NCI-H2196 (cell line): ENCODE data around the gene DNLZ.

Experiments
- DNase-seq: peaks from one replicate; lab custom pipeline; 2025; ENCODE audit not compliant: unreplicated experiment; lab: John Stamatoyannopoulos, UW

DNLZ gene

DNA sequence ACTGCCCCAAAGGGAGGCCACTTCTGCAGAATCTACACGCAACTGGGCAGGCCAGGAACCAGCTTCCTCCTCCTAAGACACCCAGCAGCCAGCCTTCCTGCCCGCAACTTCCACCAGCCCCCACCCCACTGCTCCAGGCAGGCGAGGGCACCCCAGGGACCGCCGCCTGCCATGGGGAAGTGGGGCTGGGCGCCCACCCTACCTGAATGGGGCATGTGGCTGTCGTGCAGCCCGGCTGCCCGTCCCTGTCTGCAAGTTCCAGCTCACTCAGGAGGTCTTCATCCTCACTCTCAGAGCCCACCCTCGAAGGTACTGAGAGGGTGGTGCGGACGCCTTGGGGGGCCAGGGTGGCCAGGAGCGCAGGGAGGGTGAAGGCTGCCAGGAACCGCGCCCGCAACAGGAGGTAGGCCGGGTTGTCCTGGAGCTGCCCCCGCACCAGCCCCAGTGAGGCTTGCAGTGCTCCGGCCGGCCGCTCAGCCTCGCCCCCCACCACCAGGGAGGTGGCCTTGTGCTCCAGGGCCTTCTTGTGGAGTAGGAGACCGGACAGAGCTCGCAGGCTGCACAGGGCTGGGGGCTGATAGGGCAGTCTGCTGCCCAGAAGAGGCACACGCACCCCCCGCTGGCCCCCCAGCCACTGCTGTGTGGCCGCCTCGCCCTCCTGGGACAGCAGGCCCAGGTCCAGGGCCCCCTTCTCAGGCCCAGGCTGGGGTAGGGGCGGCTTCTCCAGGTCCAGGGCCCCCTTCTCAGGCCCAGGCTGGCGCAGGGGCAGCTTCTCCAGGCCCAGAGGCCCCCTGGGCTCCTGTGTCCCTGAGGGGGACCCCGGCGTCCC lies 14.0 kb upstream of the DNLZ start:
- DNase-seq = no peak

DNA sequence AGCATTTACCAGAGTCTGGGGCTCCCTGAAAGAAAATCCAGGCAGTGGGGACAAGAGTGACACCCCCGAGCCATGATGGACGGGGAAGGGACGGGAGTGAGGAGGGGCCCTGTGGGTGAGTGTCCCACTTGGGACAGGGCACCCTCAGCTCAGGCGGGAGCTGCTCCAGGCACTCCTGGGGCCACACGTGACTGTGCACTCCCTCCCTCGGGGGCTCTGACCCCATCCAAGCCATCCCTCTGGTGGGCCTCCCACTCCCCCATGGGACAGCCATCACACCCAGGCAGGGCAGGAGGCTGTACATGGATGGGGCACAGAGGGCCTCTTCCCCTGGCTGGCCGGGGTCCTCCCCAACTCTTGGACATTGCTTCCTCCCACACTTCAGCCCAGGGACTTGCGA lies 12.9 kb upstream of the DNLZ start:
- no peak for DNase-seq

DNA sequence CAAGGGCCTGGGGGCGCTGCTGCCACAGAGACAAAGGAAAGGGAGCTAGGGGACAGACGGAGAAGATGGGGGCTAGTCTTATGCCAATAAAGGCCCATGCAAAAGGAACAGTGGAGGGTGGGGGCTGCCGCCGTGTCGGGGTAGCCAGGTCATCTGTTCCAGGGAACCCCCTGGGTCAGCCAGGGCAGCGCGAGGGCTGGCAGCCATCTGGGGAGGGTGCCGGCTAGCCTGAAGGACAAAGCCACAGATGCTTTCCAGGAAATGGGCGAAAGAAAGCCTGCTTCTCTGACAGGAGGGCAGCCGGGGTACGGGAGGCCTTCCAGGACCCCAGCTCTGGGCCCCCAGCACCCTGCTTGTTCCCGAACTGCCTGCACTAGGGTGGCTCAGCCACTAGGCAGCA lies 11.6 kb upstream of the DNLZ start:
- no peak for DNase-seq

DNA sequence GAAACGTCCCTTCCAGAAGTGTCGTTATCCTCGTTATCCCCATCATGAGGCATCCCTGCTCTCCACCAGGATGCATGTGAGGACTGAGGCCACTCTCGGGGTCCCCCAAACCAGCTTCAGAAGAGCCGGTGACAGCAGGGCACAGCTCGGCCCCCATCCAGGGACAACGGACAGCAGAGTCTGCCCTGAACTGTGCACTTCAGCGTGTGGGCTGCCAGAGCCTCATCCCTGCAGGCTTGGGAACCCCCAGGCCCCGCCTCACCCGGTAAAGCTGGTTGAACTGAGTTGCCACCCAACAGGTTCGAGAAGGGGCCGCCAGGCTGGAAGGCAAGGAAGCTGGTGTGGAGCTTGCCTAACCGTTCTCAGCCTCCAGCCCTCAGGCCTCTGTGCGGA lies 10.6 kb upstream of the DNLZ start:
- DNase-seq = no peak

DNA sequence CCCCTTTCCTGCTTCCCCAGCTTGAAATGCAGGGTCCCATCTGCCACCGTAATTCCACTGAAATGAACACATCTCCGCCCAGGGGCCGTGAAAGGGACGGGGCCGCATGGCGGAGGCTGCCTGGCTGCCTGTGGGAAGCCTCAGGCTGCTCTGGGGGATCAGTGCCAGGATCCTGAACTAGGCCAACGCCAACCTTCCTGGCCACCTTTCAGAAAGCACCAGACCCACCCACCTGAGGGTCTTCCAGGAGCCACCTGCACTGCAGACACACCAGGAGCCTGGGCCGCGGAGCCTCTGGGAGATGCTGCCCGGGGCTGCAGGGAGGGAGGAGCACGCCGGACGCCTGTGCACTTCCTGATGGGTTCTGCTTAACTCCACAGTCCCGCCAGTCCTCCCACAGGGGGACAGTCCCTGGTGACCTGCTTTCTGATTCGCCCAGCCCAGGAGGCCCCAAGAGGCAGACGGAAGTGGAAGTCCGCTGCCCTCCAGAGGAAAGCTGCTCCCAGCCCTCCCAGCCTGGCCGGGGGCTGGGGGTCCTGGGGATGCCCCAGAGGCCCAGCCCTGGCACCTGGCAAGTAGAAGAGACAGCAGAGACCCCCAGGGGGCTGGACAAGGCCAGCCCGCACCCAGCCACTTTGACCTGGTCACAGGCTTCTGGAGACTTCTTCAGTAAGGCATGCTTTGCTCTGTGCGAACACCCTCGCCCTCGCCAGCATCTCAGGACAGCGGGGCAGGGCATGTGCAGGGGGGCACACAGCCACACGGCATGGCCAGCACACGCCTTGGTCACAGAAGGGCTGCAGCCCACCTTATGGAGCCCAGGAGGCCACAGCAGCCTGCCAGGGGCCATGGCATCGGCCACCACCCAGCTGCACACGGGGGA lies 10.0 kb upstream of the DNLZ start, which contains the start of gene CARD9:
Gene CARD9 (minus strand): TSS at position 370 of the 883 bp plus-strand sequence. CDS start 1,591 bp downstream, outside the sequence.
- DNase-seq = no peak

DNA sequence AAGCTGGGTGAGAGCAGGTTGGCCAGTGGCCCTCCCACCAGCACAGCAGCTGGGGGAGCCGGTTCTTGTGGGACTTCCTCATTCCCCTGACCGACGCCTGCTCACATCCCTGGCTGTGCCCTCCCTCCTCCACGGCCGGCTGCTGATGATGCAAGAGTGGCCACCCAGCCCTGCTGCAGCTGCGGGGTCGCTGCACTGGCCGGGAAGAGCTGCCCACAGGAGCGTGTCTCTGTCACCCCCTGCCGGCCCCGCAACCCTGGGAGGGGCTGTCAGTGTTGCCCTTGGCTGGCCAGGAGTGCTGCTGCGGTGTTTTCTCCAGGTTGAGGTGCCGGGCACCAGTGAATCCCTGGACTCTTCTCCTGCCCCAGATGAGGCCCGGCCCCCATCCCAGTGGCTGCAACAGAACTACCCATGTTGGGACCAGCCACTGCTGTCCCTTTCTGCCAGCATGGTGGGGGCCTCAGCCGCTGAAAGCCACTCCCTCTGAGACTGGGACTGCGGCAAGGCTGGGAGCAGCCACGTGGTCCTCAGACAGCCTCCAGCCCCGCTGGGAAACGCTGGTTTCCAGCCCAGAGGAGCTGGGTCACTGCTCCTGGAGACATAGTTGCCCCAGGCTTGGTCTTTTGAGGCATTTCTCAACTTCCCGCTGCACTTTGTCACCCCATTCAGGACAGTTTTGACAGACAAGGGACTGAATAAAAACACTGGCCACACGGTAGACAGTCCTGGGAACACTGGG lies 9.2 kb upstream of the DNLZ start:
- peak; percentile 54 for DNase-seq

DNA sequence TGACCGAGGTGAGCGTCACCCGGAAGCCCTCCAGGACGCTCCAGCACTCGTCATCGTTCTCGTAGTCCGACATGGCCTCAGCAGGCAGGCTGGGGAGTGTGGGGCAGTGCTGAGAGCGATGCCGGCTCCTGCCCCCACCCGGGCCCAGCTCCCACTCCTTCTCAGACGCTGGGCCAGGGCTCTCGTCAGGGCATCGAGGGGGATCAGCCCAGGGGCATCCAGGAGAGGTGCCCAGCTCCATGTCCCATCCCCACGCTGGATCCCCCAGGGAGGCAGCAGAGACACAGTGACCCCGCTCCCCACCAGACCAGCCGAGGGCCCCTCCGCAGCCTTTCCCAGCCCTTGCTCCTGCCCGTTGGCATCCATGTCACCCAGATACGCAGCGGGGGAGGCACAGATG lies 8.5 kb upstream of the DNLZ start:
- no peak for DNase-seq

DNA sequence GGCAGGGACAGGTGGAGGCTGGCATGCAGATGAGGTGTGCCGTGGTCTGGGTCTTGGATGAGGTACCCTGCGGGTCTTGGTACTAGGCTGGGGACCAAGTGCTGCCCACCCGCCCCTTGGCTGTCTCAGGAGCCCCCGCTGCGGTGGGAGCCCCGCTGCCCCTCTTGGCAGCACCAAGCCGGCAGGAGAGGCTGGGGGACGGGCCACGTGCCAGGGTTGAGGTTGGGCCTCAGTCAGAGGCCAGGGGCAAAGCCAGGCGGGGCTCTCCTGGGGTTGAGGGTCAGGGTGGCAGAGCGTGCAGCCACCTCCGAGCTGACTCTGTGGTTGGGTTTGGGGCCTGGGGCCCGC lies 8.0 kb upstream of the DNLZ start:
- no peak for DNase-seq

DNA sequence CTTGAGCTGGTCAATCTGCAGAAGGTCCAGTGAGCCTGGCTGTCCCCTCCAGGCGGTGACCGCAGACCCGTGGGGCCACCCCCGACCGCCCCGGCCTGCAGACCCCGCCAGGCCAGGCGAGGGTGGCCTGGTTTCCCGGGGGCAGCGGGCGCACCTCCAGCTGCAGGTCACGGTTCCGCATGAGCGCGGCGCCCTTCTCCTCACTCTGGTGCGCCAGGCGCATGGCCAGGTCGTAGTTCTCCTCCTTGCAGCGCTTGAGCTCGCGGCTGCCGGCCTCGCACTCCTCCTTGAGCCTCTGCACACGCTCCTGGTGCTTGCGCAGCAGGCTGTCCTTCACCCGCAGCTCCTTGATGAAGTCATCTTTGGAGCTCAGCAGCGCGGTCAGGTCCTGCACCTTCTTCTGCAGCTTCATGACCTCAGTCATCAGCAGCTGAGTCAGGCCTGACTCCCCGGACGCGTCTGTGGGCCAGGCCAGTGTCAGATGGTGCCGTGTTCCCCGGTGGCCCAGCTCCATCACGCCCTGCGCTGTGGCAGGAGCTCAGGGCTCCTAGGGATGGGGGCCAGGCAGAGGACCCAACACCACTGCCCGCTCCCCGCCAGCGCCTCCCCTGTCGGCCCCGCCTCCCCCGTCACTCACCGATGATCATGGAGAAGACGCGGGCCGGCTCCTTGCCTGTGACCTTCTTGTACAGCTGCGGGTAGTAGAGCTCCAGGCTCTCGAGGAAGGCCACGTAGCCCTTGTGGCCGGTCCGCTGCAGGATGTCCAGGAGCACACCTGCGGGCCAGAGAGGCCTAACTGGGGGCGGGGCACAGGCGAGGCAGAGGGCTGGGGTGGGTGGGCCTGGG lies 7.4 kb upstream of the DNLZ start:
- DNase-seq = no peak

DNA sequence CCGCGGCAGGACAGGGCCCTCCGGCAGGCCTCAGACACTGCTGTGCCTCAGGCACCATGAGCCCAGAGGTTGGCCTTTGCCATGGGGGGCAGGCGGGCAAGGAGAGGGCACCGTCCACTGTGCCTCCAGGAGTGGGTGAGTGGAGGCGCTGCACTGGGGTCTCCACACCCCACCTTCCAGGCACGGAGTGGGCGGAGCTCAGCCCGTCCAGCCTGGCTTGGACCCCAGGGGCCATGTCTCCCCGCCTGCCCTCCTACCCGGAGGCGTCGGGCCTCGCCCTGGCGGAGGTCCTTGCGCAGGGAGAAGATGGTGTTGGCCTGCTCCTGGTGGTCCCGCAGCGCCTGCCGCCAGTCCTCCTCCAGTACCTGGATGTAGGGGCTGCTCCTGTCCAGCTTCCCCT lies 6.5 kb upstream of the DNLZ start:
- no peak for DNase-seq

DNA sequence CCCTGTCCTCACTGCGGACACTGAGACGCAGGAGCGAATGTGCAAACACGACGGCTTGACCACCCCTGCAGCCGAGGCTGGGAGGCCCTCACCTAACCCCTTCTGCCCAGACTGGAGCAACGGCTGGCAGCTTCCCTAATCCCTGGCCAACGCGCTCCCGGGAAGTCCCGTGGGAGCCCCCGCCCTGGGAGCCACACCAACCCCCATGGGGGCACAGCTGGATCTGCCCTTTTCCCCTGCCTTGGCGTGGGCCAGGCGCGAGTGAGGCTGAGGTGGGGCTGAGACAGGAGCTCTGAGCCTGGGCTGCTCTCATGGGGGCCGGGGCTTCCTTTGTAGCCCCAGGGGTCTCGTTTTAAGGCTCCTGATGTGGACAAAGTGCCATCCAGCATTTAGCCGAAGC lies 4.6 kb upstream of the DNLZ start:
- no peak for DNase-seq

DNA sequence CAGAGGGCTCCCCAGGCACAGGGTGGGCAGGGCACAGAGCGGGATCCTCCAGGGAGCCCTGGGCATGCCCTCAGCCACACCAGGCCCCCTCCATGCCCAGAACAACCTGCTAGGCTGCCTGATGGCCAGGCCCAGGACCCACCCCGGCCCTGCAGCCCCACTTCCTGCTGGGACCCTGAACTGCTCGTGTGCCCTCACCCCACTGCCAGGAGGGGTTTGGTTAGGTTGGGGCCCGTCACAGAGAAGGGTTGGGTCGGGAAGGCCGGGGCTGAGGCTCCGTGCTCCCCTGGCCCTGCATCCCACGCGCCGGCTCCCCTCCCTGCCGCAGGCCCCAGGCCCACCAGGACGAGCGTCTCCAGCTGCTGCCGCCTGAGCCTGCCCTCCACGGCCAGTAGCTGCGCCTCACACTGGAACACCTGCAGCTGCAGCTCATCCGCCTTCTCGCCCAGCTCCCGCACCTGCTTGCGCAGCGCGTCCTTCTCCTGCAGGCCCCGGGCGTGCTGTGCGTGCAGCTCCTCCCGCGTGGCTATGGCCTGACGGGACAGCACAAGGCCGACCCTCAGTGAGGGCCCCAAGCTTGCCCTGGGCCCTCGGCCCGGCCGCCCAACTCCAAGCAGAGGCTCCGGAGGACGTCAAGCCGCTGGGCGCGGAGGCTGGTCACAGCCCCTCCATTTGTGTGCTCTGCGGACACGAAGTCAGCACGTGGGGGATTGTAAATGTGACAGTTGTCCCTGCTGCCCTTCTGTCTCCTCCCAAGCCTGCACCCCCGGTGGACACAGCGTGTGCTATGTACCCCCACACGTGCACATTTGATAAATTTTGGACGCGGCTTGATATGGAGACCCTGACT lies 4.0 kb upstream of the DNLZ start:
- no peak for DNase-seq

DNA sequence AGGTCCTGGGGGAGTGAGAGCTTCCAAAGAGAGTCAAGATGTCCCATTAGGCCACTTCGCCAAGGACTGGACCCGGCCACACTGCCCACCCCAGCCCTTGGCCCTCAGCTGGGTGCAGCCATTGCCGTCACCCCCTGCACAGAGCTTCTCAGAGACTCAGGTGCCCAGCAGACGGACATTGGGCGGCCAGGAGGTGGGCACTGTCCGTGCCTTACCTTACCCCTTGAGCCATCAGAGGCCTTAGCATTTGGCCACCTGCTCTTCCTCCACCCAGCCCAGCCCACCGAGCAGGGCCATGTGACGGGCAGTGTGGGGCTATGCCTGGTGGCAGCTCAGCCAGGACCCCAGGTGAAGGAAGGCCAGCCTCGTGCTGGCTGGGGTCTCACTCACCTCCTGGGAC lies 3.3 kb upstream of the DNLZ start:
- no peak for DNase-seq

DNA sequence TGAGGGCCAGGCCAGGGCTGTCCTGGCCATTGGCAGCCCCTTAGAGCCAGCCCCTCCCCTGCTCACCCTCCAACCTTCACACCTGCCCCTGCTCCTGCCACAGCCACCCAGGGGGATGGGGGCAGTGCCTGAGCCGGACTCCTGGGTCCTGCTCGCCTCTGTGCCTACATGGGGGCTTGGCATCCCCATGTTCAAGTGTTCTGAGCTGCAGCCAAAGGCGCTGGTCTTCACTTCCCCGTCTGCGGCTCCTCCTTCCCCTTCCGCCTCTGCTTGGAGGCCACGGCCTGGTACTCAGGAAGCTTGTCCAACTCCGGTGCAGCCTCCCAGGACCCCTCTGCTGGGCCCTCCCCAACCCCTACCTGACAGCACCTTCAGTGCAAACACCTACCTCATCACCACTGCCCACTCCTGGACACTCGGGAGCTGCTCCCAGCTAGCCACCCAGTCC lies 2.3 kb upstream of the DNLZ start:
- DNase-seq = no peak

DNA sequence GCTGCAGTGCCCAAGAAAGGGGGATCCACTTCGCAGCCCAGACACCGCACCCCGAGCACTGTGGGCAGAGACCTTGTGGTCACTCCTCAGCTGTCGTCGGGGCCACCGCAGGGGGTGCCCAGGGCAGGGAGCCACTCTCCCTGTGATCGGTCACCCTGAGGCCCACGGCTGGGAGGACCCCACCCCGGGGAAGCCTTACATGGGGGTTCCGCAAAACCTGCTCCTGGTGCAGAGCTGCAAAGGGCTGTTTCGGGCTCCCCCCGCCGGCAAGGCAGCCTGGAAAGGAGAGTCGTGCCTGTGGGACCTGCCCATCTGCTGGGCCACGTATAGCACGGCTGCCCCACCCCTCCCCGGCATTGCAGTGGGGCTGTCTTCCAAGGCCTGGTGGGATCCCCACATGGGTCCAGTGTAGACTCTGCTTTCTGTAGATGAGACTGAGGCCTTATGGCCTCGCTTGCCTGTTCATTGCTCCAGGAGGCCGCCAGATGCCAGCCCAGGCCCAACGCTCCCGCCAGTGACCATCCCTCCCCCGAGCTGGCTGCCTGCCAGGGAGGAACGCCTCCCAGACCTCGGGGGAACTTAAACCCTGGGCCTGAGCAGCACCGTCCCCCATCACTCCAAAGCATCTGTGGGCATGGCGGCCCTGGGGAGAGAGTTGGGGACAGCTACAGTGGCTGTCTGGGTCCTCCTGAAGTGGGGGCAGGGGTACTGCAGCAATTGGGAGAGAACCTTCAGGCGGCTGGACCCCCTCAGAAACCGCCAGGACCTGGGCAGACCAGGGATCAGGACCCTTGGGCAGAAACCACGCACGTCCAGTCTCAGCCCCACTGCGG lies 1.6 kb upstream of the DNLZ start:
- DNase-seq = no peak

DNA sequence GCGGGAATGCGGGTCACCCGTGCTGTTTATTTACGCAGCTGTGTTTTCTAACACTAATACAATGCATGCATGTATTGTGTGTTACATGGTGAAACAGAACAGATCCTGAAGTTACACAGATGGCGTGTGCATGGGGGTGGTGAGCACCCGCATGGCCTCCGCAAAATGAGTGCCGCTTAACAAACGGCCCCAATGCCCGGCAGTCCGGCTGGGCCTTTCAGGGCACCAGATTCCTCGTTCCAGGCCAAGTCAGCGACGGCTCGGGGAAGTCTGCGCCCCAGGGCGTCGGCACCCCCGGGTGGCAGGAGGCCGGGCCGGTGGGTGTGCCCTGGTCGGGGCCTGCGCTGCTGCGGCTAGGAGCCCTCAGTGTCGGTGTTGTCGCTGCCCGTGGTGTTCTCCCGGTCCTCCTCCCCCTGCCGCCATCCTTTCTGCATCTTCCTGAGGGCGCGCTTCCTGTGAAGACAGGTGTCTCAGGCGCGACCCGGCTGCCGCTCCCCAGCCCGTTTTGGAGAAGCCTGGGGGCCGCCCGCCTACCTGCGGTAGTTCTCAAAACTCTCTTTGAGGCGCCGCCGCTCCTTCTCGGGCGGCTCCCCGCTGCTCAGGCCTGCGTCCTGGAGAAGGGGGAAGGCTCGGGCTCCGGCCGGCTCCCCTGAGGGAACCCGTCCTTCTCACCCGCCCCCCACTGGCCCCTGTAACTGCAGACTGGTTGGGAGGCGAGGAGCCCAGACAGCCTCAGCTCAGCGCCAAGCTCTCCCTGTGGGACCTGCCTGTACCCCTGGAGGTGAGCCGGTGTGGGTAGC lies 605 bp upstream of the DNLZ start:
- no peak for DNase-seq

DNA sequence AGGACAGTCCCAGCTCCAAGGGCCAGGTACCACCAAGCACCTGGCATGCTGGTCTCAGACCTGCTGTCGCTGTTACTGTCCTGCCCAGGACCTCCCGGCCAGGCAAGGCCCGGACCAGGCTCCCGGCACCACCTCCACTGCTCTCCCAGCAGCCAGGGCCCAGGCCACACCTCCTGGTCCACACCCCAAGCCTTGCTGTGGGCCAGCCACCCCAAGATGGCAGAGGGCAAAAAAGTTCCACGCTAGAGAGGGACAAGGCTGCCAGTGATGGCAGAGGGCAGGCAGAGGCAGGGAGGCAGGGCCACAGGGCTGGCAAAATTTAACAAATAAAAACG lies 1.1 kb downstream of the DNLZ start:
- no peak for DNase-seq

DNA sequence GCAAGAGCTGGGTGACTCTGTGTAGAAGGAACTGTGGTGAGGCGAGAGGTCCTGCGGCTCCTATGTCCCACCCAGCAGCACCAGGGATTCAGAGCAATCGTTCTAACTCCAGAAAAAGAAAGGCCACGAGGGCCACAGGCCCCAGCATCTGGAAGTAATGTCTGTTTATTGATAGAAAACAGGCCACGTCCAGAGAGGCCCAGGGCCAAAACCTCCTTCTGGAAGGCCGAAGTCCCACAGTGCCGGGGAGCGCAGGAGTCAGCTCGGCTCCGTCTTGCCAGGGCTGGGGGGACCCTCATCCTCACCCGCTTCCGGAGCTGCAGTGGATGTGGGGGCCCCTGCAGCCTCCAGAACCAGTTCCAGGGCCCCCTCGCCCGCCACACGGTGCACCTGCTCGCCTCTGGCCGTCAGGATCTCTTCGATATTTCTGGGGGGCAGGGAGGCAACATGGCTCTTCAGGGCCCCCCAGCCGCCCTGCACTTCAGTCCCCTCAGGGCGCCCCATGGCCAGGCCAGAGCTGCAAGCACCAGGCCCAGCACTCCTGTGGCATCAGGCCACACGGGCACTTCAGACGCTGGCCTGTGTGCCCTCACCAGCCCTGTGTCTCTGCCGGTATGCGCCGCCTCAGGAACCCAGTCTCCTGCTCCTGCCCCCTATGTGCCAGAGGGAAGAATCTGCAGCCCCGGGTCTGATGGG lies 1.6 kb downstream of the DNLZ start:
- no peak for DNase-seq
